Cardiac septum (tissue), 1 donor: ENCODE results near the gene ZC3H7B. TPM values are rescaled to one million over a fixed set of nuclear protein-coding genes. Genes with fewer than 3 reads are reported as not detected.
"Not testable (repeated sequence)": the region's sequence is repeated elsewhere in the genome, so short reads cannot be mapped to it uniquely, and the experiment has no call there.

Source experiments
- DNase-seq: peaks from one replicate; pipeline ENCODE4 v3.0.0-alpha.2; 2020; ENCODE audit warnings: low spot score
- intact Hi-C: fragments of 100-400 bp; cut with DNase I; formaldehyde crosslinking; loops from one replicate; pipeline ENCODE4 v1.14.0; 2022
- microRNA-seq: library from miRNA; unstranded; fragments of <30 nt; microRNA quantifications from one replicate; pipeline ENCODE4 v1.2.0, GENCODE V29; 2020
- total RNA-seq: library from RNA; stranded (reverse); fragmentation: NEBNext Ultra II Directional; extraction: Animal tissue kit (Norgen Biotek cat#: 25700); gene quantifications from one replicate; pipeline ENCODE4 v1.2.1, GENCODE V29; 2021
- donor health status: DM: no; HTN: no; CAD: no.

ZC3H7B gene
- total RNA-seq, 1 donor from 2014 or later: 37.2 TPM

- intact Hi-C loops: loop anchor here (2.0 to 5.0 kb wide), 2 partner anchors 114 to 194 kb away; no protein-coding TSS in a partner anchor
- not testable (repeated sequence) for DNase-seq
Observed at GRCh38 chr22:41402851-41403250, 101.5 kb downstream of the ZC3H7B start.

GRCh38 chr22:41403532-41404318 lies 102.4 kb downstream of the ZC3H7B start:
- intact Hi-C loops: loop anchor here (2.0 to 5.0 kb wide), 2 partner anchors 113 to 194 kb away; no protein-coding TSS in a partner anchor
- peak; percentile 95 for DNase-seq

GRCh38 chr22:41405588-41405987 lies 104.3 kb downstream of the ZC3H7B start:
- DNase-seq: no peak
- intact Hi-C loops: no loop called here

GRCh38 chr22:41406410-41406809 lies 105.1 kb downstream of the ZC3H7B start:
- DNase-seq: no peak
- intact Hi-C loops: no loop called here

GRCh38 chr22:41407433-41407832 lies 106.1 kb downstream of the ZC3H7B start:
- intact Hi-C loops: no loop called here
- DNase-seq: no peak

GRCh38 chr22:41408665-41409064 lies 107.3 kb downstream of the ZC3H7B start:
- no peak for DNase-seq
- intact Hi-C loops: no loop called here

Small RNA genes within 50 kb of the gene (microRNA-seq; reads per million reads assigned to microRNA genes)
- gene MIR6889: not detected

Other genes with a start within 250 kb of the ZC3H7B start
- gene EP300, start 208.9 kb upstream of the ZC3H7B start, total RNA-seq: 35.4 TPM
- gene L3MBTL2, start 96.2 kb upstream of the ZC3H7B start, total RNA-seq: 14.2 TPM
- 2.9 TPM for gene CHADL, start 60.6 kb upstream of the ZC3H7B start, total RNA-seq
- 32.8 TPM for gene RANGAP1, start 15.3 kb upstream of the ZC3H7B start, total RNA-seq
- gene TEF, start 80.4 kb downstream of the ZC3H7B start, total RNA-seq: 14.0 TPM
- 26.9 TPM for gene TOB2, start 145.3 kb downstream of the ZC3H7B start, total RNA-seq
- 22.0 TPM for gene PHF5A, start 167.2 kb downstream of the ZC3H7B start, total RNA-seq
- gene ACO2, start 167.6 kb downstream of the ZC3H7B start, total RNA-seq: 662 TPM
- 18.6 TPM for gene POLR3H, start 242.9 kb downstream of the ZC3H7B start, total RNA-seq